A673 (cell line): ENCODE measurements around the gene RNF187. TPM values are rescaled to one million over a fixed set of nuclear protein-coding genes. Genes with fewer than 3 reads are reported as not detected.

Source experiments
- BruUV-seq: library from RNA; stranded (reverse); fragments of 400-500 nt; replicated peaks from 2 replicates; lab custom pipeline; 2021; lab: Mats Ljungman, UMichigan
- CTCF ChIA-PET: fragments of 300-600 bp; sonication (Branson Sonifier 250); formaldehyde crosslinking; loops from one replicate; lab custom pipeline; 2022; ENCODE audit warnings: antibody characterized with exemption; lab: Charles Lee
- POLR2A ChIA-PET: fragments of 300-600 bp; sonication (Branson Sonifier 250); formaldehyde crosslinking; loops from one replicate; lab custom pipeline; 2022; ENCODE audit warnings: antibody characterized with exemption; ENCODE audit not compliant: low non-redundant PET; lab: Charles Lee
- DNase-seq: peaks from one replicate; pipeline ENCODE4 v3.0.0-alpha.2; 2015; ENCODE audit warnings: low spot score
- H3K27ac ChIP-seq: fragments of 200-600 bp; sonication (generic); 2 replicates; pipeline ENCODE4 v1.5.1; 2016; ENCODE audit warnings: mixed run types, low read depth, mild to moderate bottlenecking, mixed read lengths, antibody characterized with exemption, low read length; ENCODE audit not compliant: poor library complexity, severe bottlenecking
- H3K27me3 ChIP-seq: fragments of 200-600 bp; sonication (generic); replicated peaks from 2 replicates; pipeline ENCODE4 v1.6.1; 2017; ENCODE audit warnings: mixed run types, low read depth, mild to moderate bottlenecking, mixed read lengths, antibody characterized with exemption, low read length; ENCODE audit not compliant: insufficient read depth, poor library complexity
- H3K36me3 ChIP-seq: fragments of 200-600 bp; sonication (generic); 2 replicates; pipeline ENCODE4 v1.6.1; 2016; ENCODE audit warnings: mixed run types, mild to moderate bottlenecking, mixed read lengths, antibody characterized with exemption, low read length; ENCODE audit not compliant: insufficient read depth, poor library complexity, severe bottlenecking
- H3K4me1 ChIP-seq: fragments of 200-600 bp; sonication (generic); 2 replicates; pipeline ENCODE4 v1.6.1; 2017; ENCODE audit warnings: mixed run types, mild to moderate bottlenecking, mixed read lengths, antibody characterized with exemption, low read length; ENCODE audit not compliant: insufficient read depth, poor library complexity, severe bottlenecking
- H3K4me3 ChIP-seq: fragments of 200-600 bp; sonication (generic); 2 replicates; pipeline ENCODE4 v1.5.1; 2016; ENCODE audit warnings: low read depth, mixed run types, mild to moderate bottlenecking, mixed read lengths, low read length; ENCODE audit not compliant: poor library complexity, severe bottlenecking
- H3K9me3 ChIP-seq: fragments of 200-600 bp; sonication (generic); 2 replicates; pipeline ENCODE4 v1.6.1; 2016; ENCODE audit warnings: mixed run types, low read depth, mild to moderate bottlenecking, mixed read lengths, antibody characterized with exemption, low read length; ENCODE audit not compliant: poor library complexity, severe bottlenecking
- CTCF ChIP-seq: fragments of 300-800, 200-600 bp; sonication (generic); conservative IDR thresholded peaks from 2 replicates; pipeline ENCODE4 v1.5.1; 2017; ENCODE audit warnings: low read depth, mild to moderate bottlenecking, antibody characterized with exemption, low read length, moderate library complexity, mixed read lengths
- EZH2 ChIP-seq: fragments of 200-600 bp; sonication (generic); IDR thresholded peaks from 2 replicates; pipeline ENCODE4 v1.6.1; 2017; ENCODE audit warnings: borderline replicate concordance, low read depth, mild to moderate bottlenecking, mixed read lengths, antibody characterized with exemption, low read length; ENCODE audit not compliant: poor library complexity, severe bottlenecking
- intact Hi-C: fragments of 100-400 bp; cut with micrococcal nuclease; formaldehyde crosslinking; loops from one replicate; pipeline ENCODE4 v1.10.0; 2022; ENCODE audit not compliant: unreplicated experiment
- total RNA-seq: library from RNA; stranded (reverse); gene quantifications from 2 replicates; pipeline ENCODE4 v1.2.3, GENCODE V29; 2021

RNF187 gene
- total RNA-seq, 1 experiment from 2014 or later = 146 TPM

GRCh38 chr1:228450200-228450599 is 37.0 kb upstream of the RNF187 start:
- ChIA-PET POLR2A (no interaction called here), CTCF (no interaction called here)
- Histone ChIP-seq H3K4me1 (peaks cover 4% of the 10 kb centered on the region), H3K4me3 (no peak overlapping the region), H3K9me3 (no peaks in the 10 kb centered on the region), H3K36me3 (no peaks in the 10 kb centered on the region), H3K27me3 (peaks cover 12% of the 10 kb centered on the region), H3K27ac (no peak overlapping the region)
- BruUV-seq = no TSS peak
- TF ChIP-seq CTCF = no peak
- TF ChIP-seq EZH2 = no peak
- DNase-seq = no peak
- intact Hi-C loops = no loop called here

- Histone ChIP-seq H3K9me3 (no peaks in the 10 kb centered on the region), H3K4me3 (no peak overlapping the region), H3K27ac (no peak overlapping the region), H3K4me1 (peaks cover 11% of the 10 kb centered on the region), H3K36me3 (no peaks in the 10 kb centered on the region), H3K27me3 (no peaks in the 10 kb centered on the region)
- no peak for DNase-seq
- ChIA-PET POLR2A (no interaction called here), CTCF (no interaction called here)
- TF ChIP-seq CTCF (no peak), EZH2 (no peak)
- intact Hi-C loops = no loop called here
- no TSS peak for BruUV-seq
Observed at GRCh38 chr1:228452194-228453021, 34.8 kb upstream of the RNF187 start.

- no TSS peak for BruUV-seq
- no peaks in the 10 kb centered on the region for H3K27me3 ChIP-seq
- CTCF ChIA-PET = no interaction called here
- no peak for DNase-seq
- no peak overlapping the region for H3K4me3 ChIP-seq
- intact Hi-C loops = no loop called here
- no peak overlapping the region for H3K27ac ChIP-seq
- no peaks in the 10 kb centered on the region for H3K36me3 ChIP-seq
- POLR2A ChIA-PET = no interaction called here
- no peaks in the 10 kb centered on the region for H3K9me3 ChIP-seq
- TF ChIP-seq CTCF = no peak
- TF ChIP-seq EZH2 = no peak
- H3K4me1 ChIP-seq = peaks cover 11% of the 10 kb centered on the region
Observed at GRCh38 chr1:228453022-228453560, 34.1 kb upstream of the RNF187 start.
